CD4-positive, alpha-beta T cell treated with Interleukin-6 for 4 hours (primary cell): ENCODE results near the gene KRT31.
"Not testable (repeated sequence)": the region's sequence is repeated elsewhere in the genome, so short reads cannot be mapped to it uniquely, and the experiment has no call there.

Experiments
- DNase-seq: peaks from one replicate; pipeline ENCODE4 v3.0.0-alpha.2; 2020; ENCODE audit warnings: mixed read lengths

The KRT31 gene

GRCh38 chr17:41417127-41417526 is 19.7 kb upstream of the KRT31 start:
- DNase-seq: no peak

DNA sequence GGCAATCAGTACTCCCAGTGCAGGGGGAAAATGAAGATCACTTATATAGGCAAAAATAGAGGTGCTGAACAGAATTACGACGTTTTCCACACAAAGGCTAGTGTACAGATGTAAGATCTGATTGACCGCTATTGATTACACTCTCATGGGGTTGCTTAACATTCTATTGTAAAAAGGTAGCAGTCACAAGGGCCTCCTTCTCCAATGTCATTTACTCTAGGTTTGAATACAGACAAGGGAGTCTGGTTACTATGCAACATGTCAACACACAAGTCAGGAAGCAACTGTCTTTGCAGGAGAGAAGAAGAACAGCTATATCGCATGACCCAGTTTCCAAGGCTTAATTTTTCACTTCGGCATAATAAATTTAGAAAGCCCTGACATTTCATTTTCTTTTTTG is 19.1 kb upstream of the KRT31 start:
- DNase-seq: no peak

- no peak for DNase-seq
These were observed 18.5 kb upstream of the KRT31 start for GRCh38 chr17:41415833-41416335.

- DNase-seq: no peak
These were observed 18.0 kb upstream of the KRT31 start for GRCh38 chr17:41415411-41415810.

- no peak for DNase-seq
These were observed 16.6 kb upstream of the KRT31 start for GRCh38 chr17:41413982-41414381.

DNA sequence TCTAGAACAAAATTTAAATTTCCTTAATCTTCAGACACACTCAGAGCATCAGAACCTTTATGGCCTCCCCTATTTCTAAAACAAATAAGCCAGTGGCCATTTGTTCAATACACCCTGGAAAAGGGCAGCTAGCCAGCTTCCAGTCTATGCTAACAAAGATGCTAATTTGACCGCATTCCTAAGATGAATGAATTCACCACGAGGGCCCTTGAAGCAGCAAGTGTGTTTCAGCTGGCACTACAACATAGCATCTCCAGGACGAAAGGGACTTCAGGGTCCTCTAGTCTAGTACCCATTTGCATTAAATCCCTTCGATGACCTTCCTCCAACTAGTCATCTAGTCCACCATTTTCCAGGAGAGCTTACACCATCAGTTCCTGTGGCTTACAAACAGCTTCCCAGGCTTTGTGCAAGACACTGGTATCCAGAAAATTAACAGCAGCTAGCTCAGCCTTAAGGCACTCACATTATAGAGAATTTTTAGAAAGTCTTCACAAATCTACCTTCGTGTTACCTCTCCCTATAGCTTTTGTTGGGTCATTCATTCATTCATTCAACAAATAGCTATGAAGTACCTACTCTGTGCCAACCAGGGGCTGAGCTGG is 16.0 kb upstream of the KRT31 start:
- DNase-seq: no peak

DNA sequence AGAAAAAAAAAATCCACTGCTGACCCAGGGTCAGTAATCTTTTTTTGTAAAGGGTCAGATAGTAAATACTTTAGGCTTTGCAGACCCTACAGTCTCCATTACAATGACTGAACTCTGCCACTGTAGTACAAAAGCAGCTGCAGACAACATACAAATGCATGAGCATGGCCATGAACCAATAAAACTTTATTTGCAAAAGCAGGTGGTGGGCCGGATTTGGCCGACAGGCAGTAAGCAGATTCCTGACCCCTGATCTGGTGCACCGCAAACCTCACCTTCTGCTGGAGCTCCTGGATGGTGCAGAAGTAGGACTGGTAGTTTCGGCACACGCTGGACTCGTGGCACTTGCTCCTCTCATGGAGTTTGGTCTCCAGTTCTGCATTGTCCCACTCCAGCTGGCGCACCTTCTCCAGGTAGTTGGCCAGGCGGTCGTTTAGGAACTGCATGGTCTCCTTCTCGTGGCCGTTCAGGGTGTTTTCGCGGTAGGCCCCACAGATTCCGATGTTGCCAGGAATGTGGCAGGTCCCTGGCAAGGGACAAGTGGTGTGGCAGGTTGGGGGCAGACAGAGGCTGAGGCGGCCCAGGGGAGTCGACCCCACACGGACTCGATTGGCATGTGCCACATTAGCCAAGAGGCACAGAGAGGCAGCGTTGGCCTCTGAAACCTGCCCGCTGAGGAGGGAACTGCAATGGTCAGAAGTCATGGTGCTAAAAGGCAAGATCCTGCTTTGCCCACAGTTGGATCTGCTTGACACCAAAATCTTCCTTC is 13.8 kb upstream of the KRT31 start:
- DNase-seq: no peak

- DNase-seq: no peak
These were observed 9.8 kb upstream of the KRT31 start for GRCh38 chr17:41407226-41407625.

GRCh38 chr17:41406205-41406604 is 8.8 kb upstream of the KRT31 start:
- DNase-seq: no peak

DNA sequence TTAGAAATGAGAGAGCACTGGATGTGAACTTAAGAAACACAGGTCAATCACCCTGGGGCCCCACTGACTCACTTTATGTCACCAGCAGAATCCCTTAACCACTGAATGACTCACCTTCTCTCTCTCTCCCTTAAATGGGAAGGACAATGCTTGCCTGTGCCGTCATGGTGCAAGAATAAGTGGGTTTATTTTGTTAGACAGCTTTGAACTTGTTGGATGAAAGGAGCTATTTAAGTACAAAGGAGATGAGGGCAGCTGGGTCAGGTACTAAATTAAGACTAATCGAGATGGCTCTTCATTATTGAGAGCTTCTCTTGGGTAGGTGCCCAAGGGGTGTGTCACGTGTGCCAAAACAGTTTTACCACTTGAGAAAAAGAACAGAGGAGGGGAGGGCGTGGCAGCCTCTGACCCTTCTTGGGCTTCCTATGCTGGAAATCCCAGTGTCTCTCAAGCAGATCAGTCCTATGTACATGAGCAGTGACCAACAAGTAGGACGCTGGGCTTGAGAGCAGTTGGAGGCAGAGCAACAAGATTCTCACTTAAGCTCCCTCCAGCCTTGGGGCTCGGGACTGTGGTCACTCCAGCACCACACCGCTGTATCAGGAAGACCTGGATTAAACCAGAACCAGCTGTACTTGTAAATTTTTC is 6.7 kb upstream of the KRT31 start:
- DNase-seq: peak; percentile 52

- no peak for DNase-seq
These were observed 6.1 kb upstream of the KRT31 start for GRCh38 chr17:41403404-41404023.

- no peak for DNase-seq
These were observed 4.8 kb upstream of the KRT31 start for GRCh38 chr17:41402161-41402560.

- DNase-seq: no peak
These were observed 1.1 kb downstream of the KRT31 start for GRCh38 chr17:41396340-41396739.

DNA sequence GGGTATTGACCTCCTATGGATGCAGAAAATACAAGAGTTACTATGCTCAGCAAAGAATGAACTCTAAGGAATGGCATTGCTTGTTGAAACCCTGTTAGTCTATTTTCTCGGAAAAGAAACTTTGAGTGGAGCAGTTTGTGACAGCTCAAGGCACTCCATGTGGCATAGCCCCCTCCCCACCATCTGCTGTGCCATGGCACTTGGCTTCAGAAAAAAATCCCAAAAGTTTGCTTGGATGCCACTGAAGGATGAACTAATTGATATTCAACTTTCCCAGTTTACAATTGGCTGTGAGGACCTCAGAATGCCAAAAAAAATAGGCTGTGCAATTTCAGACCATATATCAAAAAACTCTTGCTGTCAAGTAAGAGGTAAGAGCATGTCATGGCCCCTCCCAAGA is 1.8 kb downstream of the KRT31 start:
- DNase-seq: no peak

DNA sequence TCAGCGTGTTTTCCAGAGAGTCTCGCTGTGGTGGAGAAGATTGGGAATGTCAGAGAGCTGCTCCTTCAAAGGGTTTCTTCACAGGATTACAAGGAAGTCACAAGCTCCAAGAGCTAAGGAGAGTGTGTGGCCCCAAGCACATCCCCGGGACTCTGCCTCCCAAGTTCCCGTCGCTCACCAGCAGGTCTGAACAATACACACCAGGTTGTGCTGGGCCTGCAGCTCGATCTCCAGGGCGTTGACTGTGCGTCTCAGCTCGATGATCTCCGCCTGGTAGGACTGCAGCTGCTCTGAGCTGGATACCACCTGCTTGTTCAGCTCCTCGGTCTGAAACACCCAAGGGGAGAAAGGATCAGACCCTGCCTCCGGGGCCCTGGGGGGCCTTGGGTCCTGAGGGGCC is 2.4 kb downstream of the KRT31 start:
- DNase-seq: not testable (repeated sequence)

GRCh38 chr17:41394254-41394996 is 3.0 kb downstream of the KRT31 start:
- no peak for DNase-seq

GRCh38 chr17:41393826-41394225 is 3.6 kb downstream of the KRT31 start:
- DNase-seq: no peak

- no peak for DNase-seq
These were observed 4.1 kb downstream of the KRT31 start for GRCh38 chr17:41393294-41393693.

DNA sequence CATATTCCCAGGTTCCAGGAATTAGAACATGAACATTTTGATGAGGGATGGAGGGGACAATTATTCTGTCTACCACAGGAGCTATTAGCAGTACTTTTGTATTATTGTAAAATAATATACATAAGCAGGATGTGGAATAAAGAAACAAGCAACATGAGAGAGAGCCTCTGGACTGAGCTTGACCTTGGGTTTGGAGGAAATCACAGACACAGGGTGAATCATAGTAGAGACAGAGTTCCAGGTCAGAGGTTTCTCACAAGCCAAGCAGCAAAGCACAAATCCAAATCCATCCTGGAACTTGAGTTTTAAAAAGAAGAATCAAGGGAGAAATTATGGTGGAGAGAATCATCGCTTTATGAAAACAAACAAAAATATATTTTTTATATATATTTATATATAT is 5.1 kb downstream of the KRT31 start:
- DNase-seq: no peak

DNA sequence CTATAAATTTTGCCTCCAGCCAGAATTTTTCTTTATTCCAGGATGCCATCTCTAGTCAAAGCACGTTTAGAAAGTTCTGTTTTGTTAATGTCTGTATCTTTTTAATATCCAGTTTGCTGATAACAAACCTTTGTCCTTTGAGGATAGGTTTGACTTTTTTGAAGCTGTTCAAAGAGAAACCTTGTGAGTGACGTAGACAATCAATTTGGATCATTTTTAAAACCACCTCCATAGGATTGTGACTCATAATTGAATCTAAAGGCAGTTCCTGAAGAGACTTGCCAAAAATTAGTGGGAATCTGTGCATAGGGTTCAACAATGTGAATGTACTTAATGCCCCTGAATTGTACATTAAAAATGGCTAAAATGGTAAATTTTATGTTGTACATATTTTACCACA is 5.9 kb downstream of the KRT31 start:
- DNase-seq: no peak

DNA sequence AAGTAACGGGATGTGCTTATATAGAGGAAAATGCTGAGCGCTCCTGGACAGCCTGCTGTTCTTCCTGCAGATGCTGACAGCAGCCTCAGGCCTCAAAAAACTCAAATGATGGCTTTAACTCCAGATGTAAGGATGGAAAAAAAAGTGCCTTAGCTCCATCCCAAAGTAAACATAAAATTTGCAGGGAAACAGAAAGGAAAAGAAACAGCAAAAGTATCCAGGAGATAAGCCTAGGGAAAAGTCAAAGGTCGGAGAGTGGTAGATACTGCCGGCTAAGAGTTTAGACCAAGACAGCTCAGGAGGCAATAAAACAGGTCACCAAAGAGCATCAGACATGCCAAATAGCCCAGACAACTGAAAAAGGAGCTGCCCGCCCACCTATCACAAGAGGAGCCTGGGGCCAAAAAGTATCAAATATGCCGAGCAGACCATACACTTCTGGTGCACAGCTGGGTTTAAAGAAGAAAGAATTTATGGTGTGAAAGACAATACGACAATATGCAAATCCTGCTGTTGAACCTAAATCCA is 6.9 kb downstream of the KRT31 start:
- DNase-seq: no peak

DNA sequence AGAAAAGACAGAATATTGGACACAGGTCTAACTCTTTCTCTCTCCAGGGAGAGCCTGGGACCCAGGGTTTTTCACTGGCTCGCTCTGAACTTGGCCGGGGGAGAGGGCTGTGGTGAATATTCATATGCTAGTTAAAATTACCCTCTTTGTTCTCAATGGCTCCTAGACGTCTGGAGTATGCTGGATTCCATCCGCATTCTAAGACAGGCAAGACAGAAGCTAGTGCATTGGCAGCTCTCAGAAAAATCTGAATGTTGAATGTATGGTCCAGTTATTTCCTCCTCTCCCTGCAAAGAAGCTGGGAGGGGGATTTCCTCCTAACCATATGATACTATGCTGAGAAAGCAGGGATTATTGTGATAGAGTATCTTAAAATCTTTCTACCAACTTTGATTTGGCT is 9.7 kb downstream of the KRT31 start:
- no peak for DNase-seq

DNA sequence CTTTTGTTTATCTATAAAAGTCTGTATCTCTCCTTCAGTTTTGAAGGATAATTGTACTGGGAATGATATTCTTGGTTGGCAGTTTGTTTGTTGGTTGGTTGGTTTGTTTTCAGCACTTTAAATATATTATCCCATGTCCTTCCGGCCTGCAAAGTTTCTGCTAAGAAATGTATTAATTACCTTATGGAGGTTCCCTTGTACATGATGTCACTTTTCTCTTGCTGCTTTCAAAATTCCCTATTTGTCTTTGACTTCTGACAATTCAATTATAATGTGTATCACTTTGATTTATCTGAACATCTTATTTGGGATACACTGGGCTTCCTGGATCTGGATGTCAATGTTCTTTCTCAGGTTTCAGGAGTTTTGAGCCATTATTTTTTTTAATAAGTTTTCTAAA is 11.2 kb downstream of the KRT31 start:
- no peak for DNase-seq
